ENCODE results near the gene SPATA20.

SPATA20 gene

GRCh38 chr17:50576864-50577263, 29.9 kb downstream of the SPATA20 start:
- no peak for DNase-seq
- Histone ChIP-seq H3K27ac (ENCODE audit: low read length) (no peak overlapping the region), H4K20me1 (ENCODE audit: insufficient read depth, low read length) (no peaks in the 10 kb centered on the region), H3K27me3 (replicated peaks; ENCODE audit: insufficient read depth, low read length) (peaks cover 100% of the 10 kb centered on the region), H3F3A (ENCODE audit: insufficient read depth, low read length) (no peaks in the 10 kb centered on the region), H3K9me2 (replicated peaks; ENCODE audit: insufficient read depth, low read length) (no peaks in the 10 kb centered on the region), H2AFZ (ENCODE audit: low read length) (no peak overlapping the region), H3K4me2 (ENCODE audit: low read depth, low read length) (no peak overlapping the region), H3K9me3 (replicated peaks; ENCODE audit: insufficient read depth, low read length) (no peaks in the 10 kb centered on the region), H3K9ac (ENCODE audit: low read length) (no peak overlapping the region), H3K36me3 (replicated peaks; ENCODE audit: insufficient read depth, low read length) (no peaks in the 10 kb centered on the region), H3K4me3 (ENCODE audit: low read length) (no peak overlapping the region), H3K79me2 (ENCODE audit: low read length) (no peaks in the 10 kb centered on the region), H3K4me1 (ENCODE audit: low read length) (no peaks in the 10 kb centered on the region)
- no peak for TF ChIP-seq CTCF (IDR thresholded peaks at IDR 0.05; ENCODE audit: low read length)
- TF ChIP-seq EZH2 (optimal IDR thresholded peaks at IDR 0.05; ENCODE audit: low read depth, low read length): no peak
- no peak for TF ChIP-seq EZH2phosphoT487 (IDR thresholded peaks at IDR 0.05; ENCODE audit: low read length)

DNA sequence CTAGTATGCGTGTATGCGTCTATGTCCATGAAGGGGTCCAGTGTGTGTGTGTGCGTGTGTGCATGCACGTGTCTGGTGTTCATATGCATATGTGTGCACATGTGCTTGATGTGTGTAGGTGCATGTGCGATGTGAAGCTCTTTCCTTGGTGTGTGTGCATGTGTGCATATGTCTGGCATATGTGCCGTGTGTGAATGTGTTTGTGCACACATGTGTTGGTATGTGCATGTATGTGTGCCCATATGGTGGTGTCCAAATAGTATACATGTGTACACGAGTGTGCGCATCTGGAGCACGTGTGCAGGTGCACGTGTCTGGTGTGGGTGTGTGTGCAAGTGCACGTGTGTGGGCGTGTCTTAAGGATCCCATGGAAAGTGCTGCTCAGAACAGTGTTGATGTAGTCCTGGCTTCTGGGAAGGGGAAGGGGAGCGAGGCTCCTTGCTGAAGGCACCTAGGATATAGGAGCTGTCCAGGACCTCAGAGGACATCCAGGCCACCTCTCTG, 30.5 kb downstream of the SPATA20 start:
- H3F3A ChIP-seq (ENCODE audit: insufficient read depth, low read length): no peaks in the 10 kb centered on the region
- H3K36me3 ChIP-seq (replicated peaks; ENCODE audit: insufficient read depth, low read length): no peaks in the 10 kb centered on the region
- H3K4me1 ChIP-seq (ENCODE audit: low read length): no peaks in the 10 kb centered on the region
- no peak overlapping the region for H3K4me2 ChIP-seq (ENCODE audit: low read depth, low read length)
- no peaks in the 10 kb centered on the region for H4K20me1 ChIP-seq (ENCODE audit: insufficient read depth, low read length)
- no peaks in the 10 kb centered on the region for H3K79me2 ChIP-seq (ENCODE audit: low read length)
- no peak overlapping the region for H3K9ac ChIP-seq (ENCODE audit: low read length)
- no peaks in the 10 kb centered on the region for H3K9me2 ChIP-seq (replicated peaks; ENCODE audit: insufficient read depth, low read length)
- no peak for DNase-seq
- H3K4me3 ChIP-seq (ENCODE audit: low read length): no peak overlapping the region
- H3K27me3 ChIP-seq (replicated peaks; ENCODE audit: insufficient read depth, low read length): peaks cover 100% of the 10 kb centered on the region
- no peak overlapping the region for H3K27ac ChIP-seq (ENCODE audit: low read length)
- TF ChIP-seq EZH2 (optimal IDR thresholded peaks at IDR 0.05; ENCODE audit: low read depth, low read length): no peak
- TF ChIP-seq CTCF (IDR thresholded peaks at IDR 0.05; ENCODE audit: low read length): no peak
- TF ChIP-seq EZH2phosphoT487 (IDR thresholded peaks at IDR 0.05; ENCODE audit: low read length): no peak
- no peaks in the 10 kb centered on the region for H3K9me3 ChIP-seq (replicated peaks; ENCODE audit: insufficient read depth, low read length)
- no peak overlapping the region for H2AFZ ChIP-seq (ENCODE audit: low read length)

- H4K20me1 ChIP-seq (ENCODE audit: insufficient read depth, low read length): no peaks in the 10 kb centered on the region
- H3K79me2 ChIP-seq (ENCODE audit: low read length): no peaks in the 10 kb centered on the region
- H3K27ac ChIP-seq (ENCODE audit: low read length): no peak overlapping the region
- no peaks in the 10 kb centered on the region for H3K9me3 ChIP-seq (replicated peaks; ENCODE audit: insufficient read depth, low read length)
- no peaks in the 10 kb centered on the region for H3K4me1 ChIP-seq (ENCODE audit: low read length)
- no peak overlapping the region for H3K9ac ChIP-seq (ENCODE audit: low read length)
- H3K4me2 ChIP-seq (ENCODE audit: low read depth, low read length): no peak overlapping the region
- H3K4me3 ChIP-seq (ENCODE audit: low read length): no peak overlapping the region
- DNase-seq: no peak
- H3K27me3 ChIP-seq (replicated peaks; ENCODE audit: insufficient read depth, low read length): peaks cover 100% of the 10 kb centered on the region
- no peaks in the 10 kb centered on the region for H3K9me2 ChIP-seq (replicated peaks; ENCODE audit: insufficient read depth, low read length)
- TF ChIP-seq EZH2 (optimal IDR thresholded peaks at IDR 0.05; ENCODE audit: low read depth, low read length) (no peak), EZH2phosphoT487 (IDR thresholded peaks at IDR 0.05; ENCODE audit: low read length) (no peak), CTCF (IDR thresholded peaks at IDR 0.05; ENCODE audit: low read length) (no peak)
- no peaks in the 10 kb centered on the region for H3K36me3 ChIP-seq (replicated peaks; ENCODE audit: insufficient read depth, low read length)
- no peak overlapping the region for H2AFZ ChIP-seq (ENCODE audit: low read length)
- no peaks in the 10 kb centered on the region for H3F3A ChIP-seq (ENCODE audit: insufficient read depth, low read length)
Measured at GRCh38 chr17:50578173-50578572, 31.2 kb downstream of the SPATA20 start.

Measured in MM.1S (cell line).